Nasal cavity respiratory epithelium epithelial cell of viscerocranial mucosa (primary cell): ENCODE measurements around the gene MKRN3. TPM values are rescaled to one million over a fixed set of nuclear protein-coding genes. Genes with fewer than 3 reads are reported as not detected.

ENCODE experiments used
- total RNA-seq: library from RNA; depleted of rRNA; stranded (reverse); fragments of >200 nt; gene quantifications from 2 replicates; pipeline ENCODE4 v1.2.3, GENCODE V29; 2014

Gene MKRN3
- total RNA-seq = 3.4 and 7.9 TPM in 2 replicates

GRCh38 chr15:23565395-23566070 is at the start of gene MKRN3:
Gene MKRN3, plus strand, starts transcription at chr15:23565674. Its CDS starts 109 bp downstream, at chr15:23565783.

Other genes starting within 250 kb of the MKRN3 start
- gene GOLGA6L26, start 231.5 kb upstream of the MKRN3 start, total RNA-seq = not detected in 2 replicates
- gene GOLGA8S, start 210.9 kb upstream of the MKRN3 start, total RNA-seq = under 0.01 TPM in 1 of 2 replicates, not detected in the other
- not detected in 2 replicates for gene GOLGA6L2, start 118.4 kb upstream of the MKRN3 start, total RNA-seq
- not detected in 2 replicates for gene MAGEL2, start 82.2 kb downstream of the MKRN3 start, total RNA-seq
- 6.5 and 29.8 TPM in 2 replicates for gene NDN, start 121.6 kb downstream of the MKRN3 start, total RNA-seq